Prostate gland (tissue), 2 donors: ENCODE measurements around the gene CNOT6L. TPM values are rescaled to one million over a fixed set of nuclear protein-coding genes. Genes with fewer than 3 reads are reported as not detected.

Experiments used
- DNase-seq: peaks from one replicate; pipeline ENCODE4 v3.0.0-alpha.2; 2019; ENCODE audit warnings: low spot score
- H3K27ac ChIP-seq, 2 donors: fragments of 200-600 bp; sonication (generic); 2 replicates each; pipeline ENCODE4 v1.5.1; 2017 to 2019
- H3K27me3 ChIP-seq: fragments of 200-600 bp; sonication (generic); replicated peaks from 2 replicates; pipeline ENCODE4 v1.5.1; 2019; ENCODE audit not compliant: insufficient read depth
- H3K36me3 ChIP-seq, 2 donors: fragments of 200-600 bp; sonication (generic); 1 replicate in 1 of 2; 2 replicates in 1 of 2; pipeline versions ENCODE4 v1.5.1 to v1.8.1; 2017 to 2019
- H3K4me1 ChIP-seq: fragments of 200-600 bp; sonication (generic); replicated peaks from 2 replicates; pipeline ENCODE4 v1.5.1; 2019
- H3K4me3 ChIP-seq, 2 donors: fragments of 200-600 bp; sonication (generic); 2 replicates each; pipeline ENCODE4 v1.5.1; 2017 to 2019
- H3K9me3 ChIP-seq: fragments of 200-600 bp; sonication (generic); 2 replicates; pipeline ENCODE4 v1.5.1; 2017
- CTCF ChIP-seq, 4 experiments: fragments of 200-600 bp in 2 of 4; fragments of 450-650 bp in 2 of 4; sonication (generic) in 2 of 4; IDR thresholded peaks; 1 replicate in 3 of 4; 2 replicates in 1 of 4; pipeline ENCODE4 v1.5.1; 2016 to 2019; ENCODE audit warnings: antibody characterized with exemption in 4 of 4, mild to moderate bottlenecking in 2 of 4, moderate library complexity in 2 of 4
- POLR2A ChIP-seq: fragments of 450-650 bp; IDR thresholded peaks from one replicate; pipeline ENCODE4 v1.6.1; 2016; ENCODE audit warnings: antibody characterized with exemption, mild to moderate bottlenecking
- POLR2AphosphoS5 ChIP-seq: sonication (generic); formaldehyde crosslinking; IDR thresholded peaks from one replicate; pipeline ENCODE4 v1.6.1; 2017; ENCODE audit warnings: antibody characterized with exemption
- WGBS: methylation state at CpG from one replicate; pipeline ENCODE4 v1.1.5; 2018; 5-methylcytosine and 5-hydroxymethylcytosine counted together
- intact Hi-C: fragments of 100-400 bp; cut with DNase I; formaldehyde crosslinking; loops from one replicate; pipeline ENCODE4 v1.14.2; 2022
- small RNA-seq, 2 donors: library from RNA; depleted of rRNA; stranded (forward); fragments of <200 nt; gene quantifications; one replicate each; pipeline ENCODE3, GENCODE V24; 2016
- total RNA-seq, 2 donors: library from RNA; depleted of rRNA; stranded (reverse); fragments of >200 nt; gene quantifications; one replicate each; pipeline ENCODE4 v1.1.0, GENCODE V29; 2016

Gene CNOT6L
- total RNA-seq, 2 donors from 2014 or later: 27.7 to 36.6 TPM

GRCh38 chr4:77669946-77670590 lies 149.1 kb downstream of the CNOT6L start:
- no peak overlapping the region for H3K27ac ChIP-seq
- no peak for TF ChIP-seq POLR2AphosphoS5
- H3K36me3 ChIP-seq: no peaks in the 10 kb centered on the region
- peak; percentile 8 for DNase-seq
- H3K4me3 ChIP-seq: no peak overlapping the region
- no peaks in the 10 kb centered on the region for H3K4me1 ChIP-seq
- WGBS: 45% methylated on average over 7 of the region's 7 CpGs
- no peaks in the 10 kb centered on the region for H3K9me3 ChIP-seq
- no peaks in the 10 kb centered on the region for H3K27me3 ChIP-seq
- intact Hi-C loops: no loop called here

GRCh38 chr4:77665381-77666069 lies 153.6 kb downstream of the CNOT6L start:
- Histone ChIP-seq H3K27ac (no peak overlapping the region), H3K36me3 (no peaks in the 10 kb centered on the region), H3K9me3 (no peaks in the 10 kb centered on the region), H3K27me3 (no peaks in the 10 kb centered on the region), H3K4me1 (no peaks in the 10 kb centered on the region), H3K4me3 (no peak overlapping the region)
- 95% methylated on average over 4 of the region's 4 CpGs for WGBS
- intact Hi-C loops: no loop called here
- TF ChIP-seq CTCF (IDR thresholded peaks at IDR 0.05): no peak
- TF ChIP-seq POLR2AphosphoS5: no peak
- no peak for TF ChIP-seq POLR2A
- DNase-seq: no peak

Small RNAs within 50 kb of the gene (small RNA-seq; reads per million reads assigned to genes)
- 0 reads per million in 2 donors for gene AC112225.1
- 0 to 0.19 reads per million in 2 donors for gene RF00612

Other genes starting within 250 kb of the CNOT6L start
- gene CXCL13, start 213.5 kb downstream of the CNOT6L start, total RNA-seq: 1 to 10 TPM; 1.4 to 3.1 TPM
- 10 to 100 TPM in 1 of 2 donors, 1 to 10 TPM in 1; 9.1 to 21.4 TPM for gene MRPL1, start 43.5 kb upstream of the CNOT6L start, total RNA-seq
- gene FRAS1, start 238.0 kb upstream of the CNOT6L start, total RNA-seq: 10 to 100 TPM in 1 of 2 donors, 1 to 10 TPM in 1; 6.4 to 11.0 TPM